HG02588 (cell line): ENCODE data around the gene CAMTA1.

Source experiments
- ATAC-seq: cut with Tn5 transposase; IDR thresholded peaks from one replicate; pipeline ENCODE4 v1.9.1; 2021; ENCODE audit warnings: mild to moderate bottlenecking, moderate library complexity; ENCODE audit not compliant: unreplicated experiment

The CAMTA1 gene

GRCh38 chr1:7495962-7496361 is 710.7 kb downstream of the CAMTA1 start:
- ATAC-seq, result no peak

GRCh38 chr1:7497107-7497637 is 711.9 kb downstream of the CAMTA1 start:
- ATAC-seq, result no peak

- ATAC-seq, result no peak
These were observed 715.3 kb downstream of the CAMTA1 start for GRCh38 chr1:7500381-7501083.

GRCh38 chr1:7501084-7501491 is 715.8 kb downstream of the CAMTA1 start:
- no peak for ATAC-seq

- ATAC-seq, result no peak
These were observed 716.7 kb downstream of the CAMTA1 start for GRCh38 chr1:7501723-7502603.

- ATAC-seq, result no peak
These were observed 718.6 kb downstream of the CAMTA1 start for GRCh38 chr1:7503691-7504437.

GRCh38 chr1:7504438-7504720 is 719.1 kb downstream of the CAMTA1 start:
- no peak for ATAC-seq

GRCh38 chr1:7505094-7505770 is 720.0 kb downstream of the CAMTA1 start:
- ATAC-seq, result no peak

- ATAC-seq, result no peak
These were observed 720.7 kb downstream of the CAMTA1 start for GRCh38 chr1:7505771-7506453.

GRCh38 chr1:7506454-7507284 is 721.4 kb downstream of the CAMTA1 start:
- ATAC-seq, result no peak

- ATAC-seq, result no peak
These were observed 722.2 kb downstream of the CAMTA1 start for GRCh38 chr1:7507285-7508019.

- ATAC-seq, result no peak
These were observed 723.0 kb downstream of the CAMTA1 start for GRCh38 chr1:7508052-7508933.

GRCh38 chr1:7508934-7509519 is 723.8 kb downstream of the CAMTA1 start:
- ATAC-seq, result no peak

- no peak for ATAC-seq
These were observed 724.3 kb downstream of the CAMTA1 start for GRCh38 chr1:7509598-7509997.

- ATAC-seq, result no peak
These were observed 725.2 kb downstream of the CAMTA1 start for GRCh38 chr1:7510389-7510931.

- ATAC-seq, result no peak
These were observed 726.1 kb downstream of the CAMTA1 start for GRCh38 chr1:7511381-7511780.

- ATAC-seq, result no peak
These were observed 727.8 kb downstream of the CAMTA1 start for GRCh38 chr1:7513081-7513480.
